Measurements from ENCODE around the gene ORC1. TPM values are rescaled to one million over a fixed set of nuclear protein-coding genes. Genes with fewer than 3 reads are reported as not detected.

ORC1 gene
- 14.3 TPM for total RNA-seq (2021; ENCODE audit: unreplicated experiment)
- polyA plus RNA-seq (2012; ENCODE audit: insufficient read length): 4.3 TPM
- percentile 68 among the genes with signal in this experiment for Bru-seq, nascent RNA
- percentile 65 among the genes with signal in this experiment for BruChase-seq, experiment 1, labeled RNA remaining after a 2-hour chase
- BruChase-seq, experiment 2, labeled RNA remaining after a 6-hour chase: percentile 70 among the genes with signal in this experiment
- long read RNA-seq, transcript ORC1-202 (17 exons, 3,157 nt): major isoform, 10 of 31 reads
- long read RNA-seq, partial matches to known transcripts: 12 of 31 reads
- long read RNA-seq, other reads (novel, unspliced or antisense): 9 of 31 reads

DNA sequence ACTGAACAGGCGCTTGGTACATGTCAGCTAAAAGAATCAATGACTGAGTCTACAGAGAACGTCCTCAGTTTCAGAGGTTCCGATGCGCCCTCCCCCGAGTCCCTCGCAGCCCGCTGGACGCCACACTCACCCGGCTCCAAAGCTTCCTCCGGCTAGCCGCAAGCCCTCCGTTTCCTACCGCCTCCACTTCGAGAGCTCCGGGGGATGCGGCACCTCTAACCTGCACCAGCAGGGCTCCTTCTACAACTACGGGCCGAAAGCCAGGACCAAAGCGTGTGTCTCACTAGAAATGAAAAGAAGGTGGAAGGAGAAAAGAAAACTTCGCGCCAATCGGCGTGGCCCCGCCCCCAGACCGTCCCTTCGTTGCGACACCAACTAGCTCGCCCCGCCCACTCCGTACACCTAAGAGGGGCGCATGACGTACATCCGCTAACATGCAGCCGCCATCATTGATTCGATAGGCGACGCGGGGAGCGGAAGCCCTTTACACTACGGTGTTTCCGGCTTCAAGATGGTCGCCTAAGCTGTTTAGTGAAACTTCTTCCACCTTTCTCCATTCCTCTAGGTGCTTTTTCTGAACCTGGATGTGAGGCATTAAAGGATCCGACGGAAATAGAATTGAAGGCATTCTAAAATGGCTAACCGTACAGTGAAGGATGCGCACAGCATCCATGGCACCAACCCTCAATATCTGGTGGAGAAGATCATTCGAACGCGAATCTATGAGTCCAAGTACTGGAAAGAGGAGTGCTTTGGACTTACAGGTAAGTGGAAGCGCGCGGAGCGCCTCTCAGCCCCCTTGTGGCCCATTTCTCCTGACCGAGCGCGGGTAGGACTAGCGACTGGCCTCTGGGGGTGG is at the start of gene ORC1, which contains the start of gene PRPF38A:
ORC1 (minus strand) TSS at position 308 of the 859 bp plus-strand sequence. CDS start 2,200 bp downstream, outside the sequence.
PRPF38A (plus strand) TSS at position 487 of the 859 bp plus-strand sequence; CDS start at position 635, 148 bp downstream.
- no peaks in the 10 kb centered on the region for H3K9me3 ChIP-seq (ENCODE audit: control insufficient read depth, insufficient read depth, low read depth, low read length)
- DNase-seq (ENCODE audit: low read depth, low spot score) (peak; percentile 82), ATAC-seq (peak; percentile 99)
- TSS peak; percentile 88 for BruUV-seq (replicated peaks)
- in situ Hi-C loops (cut with HindIII; ENCODE audit: low pct_unique_long_range_greater_than_20kb, low sequenced_read_pairs): no loop called here
- ChIA-PET CTCF (no interaction called here), POLR2A (interaction anchor here (0.5 kb wide), 1 partner anchor 292 kb away, joined by 8 read pairs; no protein-coding TSS in a partner anchor)
- peak within 1 kb of the TSS; percentile 93 to 98 for H3K4me3 ChIP-seq (ENCODE audit: low read depth in 2 of 2, low read length in 2 of 2)
- H3K4me1 ChIP-seq (ENCODE audit: control insufficient read depth, insufficient read depth, low read length): peaks cover 16% of the 10 kb centered on the region; the same call in 1 of the 2 replicates
- TF ChIP-seq, protein P1, sequence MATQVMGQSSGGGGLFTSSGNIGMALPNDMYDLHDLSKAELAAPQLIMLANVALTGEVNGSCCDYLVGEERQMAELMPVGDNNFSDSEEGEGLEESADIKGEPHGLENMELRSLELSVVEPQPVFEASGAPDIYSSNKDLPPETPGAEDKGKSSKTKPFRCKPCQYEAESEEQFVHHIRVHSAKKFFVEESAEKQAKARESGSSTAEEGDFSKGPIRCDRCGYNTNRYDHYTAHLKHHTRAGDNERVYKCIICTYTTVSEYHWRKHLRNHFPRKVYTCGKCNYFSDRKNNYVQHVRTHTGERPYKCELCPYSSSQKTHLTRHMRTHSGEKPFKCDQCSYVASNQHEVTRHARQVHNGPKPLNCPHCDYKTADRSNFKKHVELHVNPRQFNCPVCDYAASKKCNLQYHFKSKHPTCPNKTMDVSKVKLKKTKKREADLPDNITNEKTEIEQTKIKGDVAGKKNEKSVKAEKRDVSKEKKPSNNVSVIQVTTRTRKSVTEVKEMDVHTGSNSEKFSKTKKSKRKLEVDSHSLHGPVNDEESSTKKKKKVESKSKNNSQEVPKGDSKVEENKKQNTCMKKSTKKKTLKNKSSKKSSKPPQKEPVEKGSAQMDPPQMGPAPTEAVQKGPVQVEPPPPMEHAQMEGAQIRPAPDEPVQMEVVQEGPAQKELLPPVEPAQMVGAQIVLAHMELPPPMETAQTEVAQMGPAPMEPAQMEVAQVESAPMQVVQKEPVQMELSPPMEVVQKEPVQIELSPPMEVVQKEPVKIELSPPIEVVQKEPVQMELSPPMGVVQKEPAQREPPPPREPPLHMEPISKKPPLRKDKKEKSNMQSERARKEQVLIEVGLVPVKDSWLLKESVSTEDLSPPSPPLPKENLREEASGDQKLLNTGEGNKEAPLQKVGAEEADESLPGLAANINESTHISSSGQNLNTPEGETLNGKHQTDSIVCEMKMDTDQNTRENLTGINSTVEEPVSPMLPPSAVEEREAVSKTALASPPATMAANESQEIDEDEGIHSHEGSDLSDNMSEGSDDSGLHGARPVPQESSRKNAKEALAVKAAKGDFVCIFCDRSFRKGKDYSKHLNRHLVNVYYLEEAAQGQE (IDR thresholded peaks at IDR 0.05; ENCODE audit: insufficient read depth in 1 of 2, low read depth in 2 of 2, low read length in 1 of 2): no peak
- TF ChIP-seq TCF7L2 (IDR thresholded peaks at IDR 0.05; ENCODE audit: low read depth, low read length) (no peak), SIN3A (IDR thresholded peaks at IDR 0.05; ENCODE audit: borderline replicate concordance, insufficient read depth, low read depth, low read length) (peak; percentile 95; the same call in 1 of the 2 replicates), POLR2AphosphoS5 (IDR thresholded peaks at IDR 0.05; ENCODE audit: low read depth, low read length) (peak; percentile 92)
- TF ChIP-seq, protein P2, sequence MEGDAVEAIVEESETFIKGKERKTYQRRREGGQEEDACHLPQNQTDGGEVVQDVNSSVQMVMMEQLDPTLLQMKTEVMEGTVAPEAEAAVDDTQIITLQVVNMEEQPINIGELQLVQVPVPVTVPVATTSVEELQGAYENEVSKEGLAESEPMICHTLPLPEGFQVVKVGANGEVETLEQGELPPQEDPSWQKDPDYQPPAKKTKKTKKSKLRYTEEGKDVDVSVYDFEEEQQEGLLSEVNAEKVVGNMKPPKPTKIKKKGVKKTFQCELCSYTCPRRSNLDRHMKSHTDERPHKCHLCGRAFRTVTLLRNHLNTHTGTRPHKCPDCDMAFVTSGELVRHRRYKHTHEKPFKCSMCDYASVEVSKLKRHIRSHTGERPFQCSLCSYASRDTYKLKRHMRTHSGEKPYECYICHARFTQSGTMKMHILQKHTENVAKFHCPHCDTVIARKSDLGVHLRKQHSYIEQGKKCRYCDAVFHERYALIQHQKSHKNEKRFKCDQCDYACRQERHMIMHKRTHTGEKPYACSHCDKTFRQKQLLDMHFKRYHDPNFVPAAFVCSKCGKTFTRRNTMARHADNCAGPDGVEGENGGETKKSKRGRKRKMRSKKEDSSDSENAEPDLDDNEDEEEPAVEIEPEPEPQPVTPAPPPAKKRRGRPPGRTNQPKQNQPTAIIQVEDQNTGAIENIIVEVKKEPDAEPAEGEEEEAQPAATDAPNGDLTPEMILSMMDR (IDR thresholded peaks at IDR 0.05): no peak; the same call in 1 of the 2 replicates
- intact Hi-C loops (cut with micrococcal nuclease; ENCODE audit: unreplicated experiment): no loop called here
- H3K27ac ChIP-seq (ENCODE audit: low read length): peak within 1 kb of the TSS; percentile 99
- no peaks in the 10 kb centered on the region for H3K27me3 ChIP-seq (ENCODE audit: control insufficient read depth, insufficient read depth, low read length)
- H3K36me3 ChIP-seq (ENCODE audit: control insufficient read depth, insufficient read depth, low read length): peaks cover 13% of the 10 kb centered on the region

DNA sequence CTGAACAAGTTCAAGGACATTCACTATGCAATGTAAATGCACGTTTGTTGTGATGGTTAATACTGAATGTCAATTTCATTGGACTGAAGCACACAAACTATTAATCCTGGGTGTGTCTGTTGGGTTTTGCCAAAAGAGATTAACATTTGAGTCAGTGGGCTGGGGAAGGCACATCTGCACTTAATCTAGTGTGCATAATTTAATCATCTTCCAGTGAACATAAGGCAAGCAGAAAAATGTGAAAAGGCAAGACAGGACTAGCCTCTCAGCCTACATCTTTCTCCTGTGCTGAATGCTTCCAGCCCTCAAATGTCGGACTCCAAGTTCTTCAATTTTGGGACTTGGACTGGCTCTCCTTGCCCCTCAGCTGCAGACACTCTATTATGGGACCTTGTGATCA is 40.2 kb upstream of the ORC1 start:
- in situ Hi-C loops (cut with HindIII; ENCODE audit: low pct_unique_long_range_greater_than_20kb, low sequenced_read_pairs) (no loop called here), intact Hi-C loops (cut with micrococcal nuclease; ENCODE audit: unreplicated experiment) (no loop called here)
- Histone ChIP-seq H3K4me1 (ENCODE audit: control insufficient read depth, insufficient read depth, low read length) (no peaks in the 10 kb centered on the region), H3K9me3 (ENCODE audit: control insufficient read depth, insufficient read depth, low read depth, low read length) (no peaks in the 10 kb centered on the region), H3K27me3 (ENCODE audit: control insufficient read depth, insufficient read depth, low read length) (no peaks in the 10 kb centered on the region), H3K36me3 (ENCODE audit: control insufficient read depth, insufficient read depth, low read length) (0 out of 2 replicates have a peak, but pooled peaks cover 5% of the 10 kb centered on the region), H3K27ac (ENCODE audit: low read length) (no peak overlapping the region), H3K4me3 (ENCODE audit: low read depth in 2 of 2, low read length in 2 of 2) (no peak overlapping the region)
- TF ChIP-seq, protein P1 (IDR thresholded peaks at IDR 0.05; ENCODE audit: insufficient read depth in 1 of 2, low read depth in 2 of 2, low read length in 1 of 2): no peak
- TF ChIP-seq POLR2AphosphoS5 (IDR thresholded peaks at IDR 0.05; ENCODE audit: low read depth, low read length): no peak
- TF ChIP-seq TCF7L2 (IDR thresholded peaks at IDR 0.05; ENCODE audit: low read depth, low read length): no peak
- no peak for TF ChIP-seq SIN3A (IDR thresholded peaks at IDR 0.05; ENCODE audit: borderline replicate concordance, insufficient read depth, low read depth, low read length)
- TF ChIP-seq, protein P2 (IDR thresholded peaks at IDR 0.05): no peak
- DNase-seq (ENCODE audit: low read depth, low spot score) (no peak), ATAC-seq (no peak)
- BruUV-seq (replicated peaks): no TSS peak
- ChIA-PET POLR2A (no interaction called here), CTCF (no interaction called here)

Measured in Panc1 (cell line).